OCI-LY1 (cell line): ENCODE data around the gene FRMD1.

Source experiments
- CTCF ChIP-seq: fragments of 200-600 bp; sonication (generic), shearing (Covaris generic); IDR thresholded peaks from 2 replicates; pipeline ENCODE4 v1.5.1; 2017; ENCODE audit warnings: mild to moderate bottlenecking, antibody characterized with exemption, low read length, moderate library complexity, mixed read lengths
- EZH2 ChIP-seq: fragments of 200-600 bp; sonication (generic), shearing (Covaris generic); IDR thresholded peaks from 2 replicates; pipeline ENCODE4 v1.8.0; 2017; ENCODE audit warnings: borderline replicate concordance, mixed run types, mild to moderate bottlenecking, antibody characterized with exemption, low read length, moderate library complexity, mixed read lengths

GRCh38 chr6:168116438-168116974 lies 37.5 kb upstream of the FRMD1 start:
- no peak for TF ChIP-seq CTCF
- no peak for TF ChIP-seq EZH2
